Gastroesophageal sphincter (tissue), 3 donors: Measurements from ENCODE around the gene RHEX.

ENCODE experiments used
- POLR2AphosphoS5 ChIP-seq: sonication (generic); formaldehyde crosslinking; IDR thresholded peaks from one replicate; pipeline ENCODE4 v1.6.1; 2017; ENCODE audit warnings: antibody characterized with exemption
- TF ChIP-seq, protein P1 (sequence below), 4 experiments: fragments of 200-600 bp in 2 of 4; fragments of 450-650 bp in 2 of 4; sonication (generic) in 1 of 4; IDR thresholded peaks; one replicate each; pipeline ENCODE4 v1.5.1; 2017 to 2019; ENCODE audit warnings: antibody characterized with exemption in 4 of 4, mild to moderate bottlenecking in 2 of 4, moderate library complexity in 2 of 4

DNA sequence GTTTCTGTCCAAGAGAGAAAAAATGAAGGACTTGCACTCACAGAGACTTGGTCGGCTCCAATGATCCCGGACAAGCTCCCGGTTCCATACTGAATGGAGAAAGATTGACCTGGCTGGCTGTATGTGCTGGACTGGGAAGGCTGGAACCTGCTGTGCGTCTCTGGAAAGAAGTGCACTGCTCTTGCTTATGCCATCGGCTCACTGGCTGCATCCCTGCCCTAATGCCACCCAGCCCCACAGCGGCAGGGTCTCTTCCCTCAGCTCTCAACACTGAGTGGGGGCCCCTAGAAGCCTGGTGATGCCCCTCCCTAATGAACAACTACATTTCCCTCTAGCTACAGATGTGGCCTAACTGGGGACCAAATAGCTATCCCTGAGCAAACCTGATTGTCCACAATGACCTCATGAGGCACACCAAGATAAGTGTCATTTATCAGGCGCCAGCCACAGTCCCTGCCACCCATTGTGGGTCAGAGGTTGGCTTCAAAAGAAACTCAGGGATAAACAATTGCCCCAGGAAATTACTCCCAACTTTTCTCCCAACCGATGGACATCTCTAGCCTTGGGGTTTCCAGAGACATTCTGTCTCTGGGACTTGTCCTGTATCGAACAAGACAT lies 31.9 kb upstream of the RHEX start:
- TF ChIP-seq, protein P1, sequence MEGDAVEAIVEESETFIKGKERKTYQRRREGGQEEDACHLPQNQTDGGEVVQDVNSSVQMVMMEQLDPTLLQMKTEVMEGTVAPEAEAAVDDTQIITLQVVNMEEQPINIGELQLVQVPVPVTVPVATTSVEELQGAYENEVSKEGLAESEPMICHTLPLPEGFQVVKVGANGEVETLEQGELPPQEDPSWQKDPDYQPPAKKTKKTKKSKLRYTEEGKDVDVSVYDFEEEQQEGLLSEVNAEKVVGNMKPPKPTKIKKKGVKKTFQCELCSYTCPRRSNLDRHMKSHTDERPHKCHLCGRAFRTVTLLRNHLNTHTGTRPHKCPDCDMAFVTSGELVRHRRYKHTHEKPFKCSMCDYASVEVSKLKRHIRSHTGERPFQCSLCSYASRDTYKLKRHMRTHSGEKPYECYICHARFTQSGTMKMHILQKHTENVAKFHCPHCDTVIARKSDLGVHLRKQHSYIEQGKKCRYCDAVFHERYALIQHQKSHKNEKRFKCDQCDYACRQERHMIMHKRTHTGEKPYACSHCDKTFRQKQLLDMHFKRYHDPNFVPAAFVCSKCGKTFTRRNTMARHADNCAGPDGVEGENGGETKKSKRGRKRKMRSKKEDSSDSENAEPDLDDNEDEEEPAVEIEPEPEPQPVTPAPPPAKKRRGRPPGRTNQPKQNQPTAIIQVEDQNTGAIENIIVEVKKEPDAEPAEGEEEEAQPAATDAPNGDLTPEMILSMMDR (IDR thresholded peaks at IDR 0.05), result no peak
- no peak for TF ChIP-seq POLR2AphosphoS5
